K562 treated with DMSO at 1 percent for 48 hours (cell line): ENCODE measurements around the gene TAF1L. TPM values are rescaled to one million over a fixed set of nuclear protein-coding genes. Genes with fewer than 3 reads are reported as not detected.

Experiments used
- total RNA-seq: library from RNA; unstranded; fragments of 300-600 nt; gene quantifications from 2 replicates; pipeline ENCODE4 v1.2.3, GENCODE V29; 2022; ENCODE audit warnings: low replicate concordance; ENCODE audit errors: extremely low read depth

The TAF1L gene, protein sequence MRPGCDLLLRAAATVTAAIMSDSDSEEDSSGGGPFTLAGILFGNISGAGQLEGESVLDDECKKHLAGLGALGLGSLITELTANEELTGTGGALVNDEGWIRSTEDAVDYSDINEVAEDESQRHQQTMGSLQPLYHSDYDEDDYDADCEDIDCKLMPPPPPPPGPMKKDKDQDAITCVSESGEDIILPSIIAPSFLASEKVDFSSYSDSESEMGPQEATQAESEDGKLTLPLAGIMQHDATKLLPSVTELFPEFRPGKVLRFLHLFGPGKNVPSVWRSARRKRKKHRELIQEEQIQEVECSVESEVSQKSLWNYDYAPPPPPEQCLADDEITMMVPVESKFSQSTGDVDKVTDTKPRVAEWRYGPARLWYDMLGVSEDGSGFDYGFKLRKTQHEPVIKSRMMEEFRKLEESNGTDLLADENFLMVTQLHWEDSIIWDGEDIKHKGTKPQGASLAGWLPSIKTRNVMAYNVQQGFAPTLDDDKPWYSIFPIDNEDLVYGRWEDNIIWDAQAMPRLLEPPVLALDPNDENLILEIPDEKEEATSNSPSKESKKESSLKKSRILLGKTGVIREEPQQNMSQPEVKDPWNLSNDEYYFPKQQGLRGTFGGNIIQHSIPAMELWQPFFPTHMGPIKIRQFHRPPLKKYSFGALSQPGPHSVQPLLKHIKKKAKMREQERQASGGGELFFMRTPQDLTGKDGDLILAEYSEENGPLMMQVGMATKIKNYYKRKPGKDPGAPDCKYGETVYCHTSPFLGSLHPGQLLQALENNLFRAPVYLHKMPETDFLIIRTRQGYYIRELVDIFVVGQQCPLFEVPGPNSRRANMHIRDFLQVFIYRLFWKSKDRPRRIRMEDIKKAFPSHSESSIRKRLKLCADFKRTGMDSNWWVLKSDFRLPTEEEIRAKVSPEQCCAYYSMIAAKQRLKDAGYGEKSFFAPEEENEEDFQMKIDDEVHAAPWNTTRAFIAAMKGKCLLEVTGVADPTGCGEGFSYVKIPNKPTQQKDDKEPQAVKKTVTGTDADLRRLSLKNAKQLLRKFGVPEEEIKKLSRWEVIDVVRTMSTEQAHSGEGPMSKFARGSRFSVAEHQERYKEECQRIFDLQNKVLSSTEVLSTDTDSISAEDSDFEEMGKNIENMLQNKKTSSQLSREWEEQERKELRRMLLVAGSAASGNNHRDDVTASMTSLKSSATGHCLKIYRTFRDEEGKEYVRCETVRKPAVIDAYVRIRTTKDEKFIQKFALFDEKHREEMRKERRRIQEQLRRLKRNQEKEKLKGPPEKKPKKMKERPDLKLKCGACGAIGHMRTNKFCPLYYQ (N-terminal part only)
- total RNA-seq = not detected in 2 replicates

GRCh38 chr9:32635362-32635761 is at the start of gene TAF1L:
TSS of gene TAF1L (minus strand) at chr9:32635669. CDS start at chr9:32635579, 90 bp downstream.

Other genes starting within 250 kb of the TAF1L start
- gene RIGI, start 109.5 kb downstream of the TAF1L start, total RNA-seq = not detected in 2 replicates
- not detected in 2 replicates for gene SMIM27, start 83.3 kb downstream of the TAF1L start, total RNA-seq
- not detected in 2 replicates for gene TOPORS, start 83.1 kb downstream of the TAF1L start, total RNA-seq
- not detected in 2 replicates for gene NDUFB6, start 62.5 kb downstream of the TAF1L start, total RNA-seq
- not detected in 2 replicates for gene TMEM215, start 147.9 kb upstream of the TAF1L start, total RNA-seq